Measurements from ENCODE around the gene FHIP2A.

FHIP2A gene

DNA sequence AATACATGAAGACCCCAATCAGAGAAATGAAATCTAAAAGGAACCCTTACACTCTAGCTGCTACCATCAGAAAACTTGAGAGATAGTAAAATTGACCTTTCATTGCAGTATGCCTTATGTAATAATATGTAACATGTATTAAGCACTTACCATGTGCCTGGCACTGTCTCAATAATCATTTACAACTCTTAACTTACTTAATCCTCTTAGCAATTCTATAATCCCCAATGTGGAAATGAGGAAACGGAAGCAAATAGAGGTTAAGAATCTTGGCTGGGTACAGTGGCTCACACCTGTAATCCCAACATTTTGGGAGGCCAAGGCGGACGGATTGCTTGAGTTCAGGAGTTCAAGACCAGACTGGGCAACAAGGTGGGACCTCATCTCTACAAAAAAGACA is 29.8 kb upstream of the FHIP2A start:
- no peaks in the 10 kb centered on the region for H3K27me3 ChIP-seq (replicated peaks; ENCODE audit: control insufficient read depth, insufficient read depth, low read length)
- H3K4me3 ChIP-seq (replicated peaks; ENCODE audit: low read depth, low read length): no peak overlapping the region
- no peaks in the 10 kb centered on the region for H3K36me3 ChIP-seq (ENCODE audit: control insufficient read depth, insufficient read depth, low read length)
- TF ChIP-seq, protein P1, sequence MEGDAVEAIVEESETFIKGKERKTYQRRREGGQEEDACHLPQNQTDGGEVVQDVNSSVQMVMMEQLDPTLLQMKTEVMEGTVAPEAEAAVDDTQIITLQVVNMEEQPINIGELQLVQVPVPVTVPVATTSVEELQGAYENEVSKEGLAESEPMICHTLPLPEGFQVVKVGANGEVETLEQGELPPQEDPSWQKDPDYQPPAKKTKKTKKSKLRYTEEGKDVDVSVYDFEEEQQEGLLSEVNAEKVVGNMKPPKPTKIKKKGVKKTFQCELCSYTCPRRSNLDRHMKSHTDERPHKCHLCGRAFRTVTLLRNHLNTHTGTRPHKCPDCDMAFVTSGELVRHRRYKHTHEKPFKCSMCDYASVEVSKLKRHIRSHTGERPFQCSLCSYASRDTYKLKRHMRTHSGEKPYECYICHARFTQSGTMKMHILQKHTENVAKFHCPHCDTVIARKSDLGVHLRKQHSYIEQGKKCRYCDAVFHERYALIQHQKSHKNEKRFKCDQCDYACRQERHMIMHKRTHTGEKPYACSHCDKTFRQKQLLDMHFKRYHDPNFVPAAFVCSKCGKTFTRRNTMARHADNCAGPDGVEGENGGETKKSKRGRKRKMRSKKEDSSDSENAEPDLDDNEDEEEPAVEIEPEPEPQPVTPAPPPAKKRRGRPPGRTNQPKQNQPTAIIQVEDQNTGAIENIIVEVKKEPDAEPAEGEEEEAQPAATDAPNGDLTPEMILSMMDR (IDR thresholded peaks at IDR 0.05; ENCODE audit: insufficient read depth, low read length, poor library complexity, severe bottlenecking): no peak
- no peak for DNase-seq (ENCODE audit: extremely low read depth, insufficient read length)

DNA sequence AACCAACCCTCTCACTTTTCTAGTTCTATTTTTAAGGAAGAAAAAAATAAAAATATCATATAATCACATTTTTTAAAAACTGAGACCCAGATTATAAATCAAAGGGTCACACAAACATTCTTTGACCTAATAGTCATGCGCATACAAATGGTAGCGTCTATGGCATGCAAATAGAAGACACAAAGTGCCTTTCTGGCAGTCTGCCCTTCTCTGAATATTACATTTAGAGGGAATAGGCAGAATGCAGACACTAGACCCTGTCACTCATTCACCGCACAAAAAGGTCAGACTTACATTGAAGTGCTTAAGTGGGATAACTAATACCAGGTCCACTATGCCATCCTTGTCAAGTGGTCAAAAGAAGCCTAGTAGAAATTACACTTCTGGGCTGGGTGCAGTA is 26.5 kb upstream of the FHIP2A start:
- no peaks in the 10 kb centered on the region for H3K36me3 ChIP-seq (ENCODE audit: control insufficient read depth, insufficient read depth, low read length)
- no peak overlapping the region for H3K4me3 ChIP-seq (replicated peaks; ENCODE audit: low read depth, low read length)
- DNase-seq (ENCODE audit: extremely low read depth, insufficient read length): no peak
- TF ChIP-seq, protein P1 (IDR thresholded peaks at IDR 0.05; ENCODE audit: insufficient read depth, low read length, poor library complexity, severe bottlenecking): no peak
- H3K27me3 ChIP-seq (replicated peaks; ENCODE audit: control insufficient read depth, insufficient read depth, low read length): no peaks in the 10 kb centered on the region

DNA sequence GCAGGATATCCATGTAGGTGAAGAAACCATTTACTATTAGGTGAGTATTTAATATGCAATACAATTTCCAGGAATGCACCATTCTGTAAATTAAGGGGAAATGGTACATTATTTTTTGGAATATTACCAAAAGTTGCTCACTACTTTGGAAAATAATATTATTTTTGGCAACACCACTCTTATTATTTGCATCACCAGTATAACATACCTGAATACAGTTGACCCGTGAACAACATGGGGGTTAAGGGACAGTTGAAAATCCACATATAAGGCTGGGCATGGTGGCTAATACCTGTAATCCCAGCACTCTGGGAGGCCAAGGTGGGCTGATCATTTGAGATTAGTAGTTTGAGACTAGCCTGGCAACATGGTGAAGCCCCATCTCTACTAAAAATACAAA is 21.2 kb upstream of the FHIP2A start:
- Histone ChIP-seq H3K27me3 (replicated peaks; ENCODE audit: control insufficient read depth, insufficient read depth, low read length) (no peaks in the 10 kb centered on the region), H3K4me3 (replicated peaks; ENCODE audit: low read depth, low read length) (no peak overlapping the region), H3K36me3 (ENCODE audit: control insufficient read depth, insufficient read depth, low read length) (no peaks in the 10 kb centered on the region)
- no peak for DNase-seq (ENCODE audit: extremely low read depth, insufficient read length)
- TF ChIP-seq, protein P1 (IDR thresholded peaks at IDR 0.05; ENCODE audit: insufficient read depth, low read length, poor library complexity, severe bottlenecking): no peak

DNA sequence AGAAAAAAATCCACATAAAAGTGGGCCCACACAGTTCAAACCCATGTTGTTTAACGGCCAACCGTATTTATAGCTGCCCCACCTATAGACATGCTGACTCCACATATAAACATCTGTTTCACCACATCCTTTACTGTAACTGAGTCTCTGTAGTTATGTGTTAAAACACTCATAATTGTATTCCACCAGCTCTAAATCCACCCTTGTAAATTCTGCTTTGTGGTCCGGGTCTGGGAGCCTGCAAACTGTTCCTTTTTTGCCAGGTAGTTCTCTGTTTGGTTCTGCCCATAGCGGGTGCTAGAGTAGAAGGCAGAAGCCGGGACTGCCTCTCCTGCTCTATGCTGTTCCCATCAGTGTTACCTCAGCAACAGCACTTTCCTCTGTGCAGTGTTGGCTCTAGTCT is 20.2 kb upstream of the FHIP2A start:
- TF ChIP-seq, protein P1 (IDR thresholded peaks at IDR 0.05; ENCODE audit: insufficient read depth, low read length, poor library complexity, severe bottlenecking): no peak
- Histone ChIP-seq H3K4me3 (replicated peaks; ENCODE audit: low read depth, low read length) (no peak overlapping the region), H3K36me3 (ENCODE audit: control insufficient read depth, insufficient read depth, low read length) (no peaks in the 10 kb centered on the region), H3K27me3 (replicated peaks; ENCODE audit: control insufficient read depth, insufficient read depth, low read length) (no peaks in the 10 kb centered on the region)
- no peak for DNase-seq (ENCODE audit: extremely low read depth, insufficient read length)

DNA sequence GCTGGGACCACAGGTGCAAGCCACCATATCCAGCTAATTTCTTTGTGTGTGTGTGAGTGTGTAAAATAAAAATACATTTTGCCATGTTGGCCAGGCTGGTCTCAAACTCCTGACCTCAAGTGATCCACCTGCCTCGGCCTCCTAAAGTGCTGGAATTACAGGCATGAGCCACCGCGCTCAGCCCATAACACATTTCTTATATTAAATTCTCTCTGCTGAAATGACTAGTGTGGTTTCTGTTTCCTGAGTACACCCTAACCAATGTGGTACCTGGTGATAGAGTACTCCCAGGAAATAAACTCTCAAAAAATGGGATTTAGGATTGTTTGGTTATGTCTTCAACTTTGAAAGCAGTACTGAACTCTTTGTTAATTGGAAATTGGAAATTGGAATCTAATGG is 19.4 kb upstream of the FHIP2A start:
- no peak for DNase-seq (ENCODE audit: extremely low read depth, insufficient read length)
- Histone ChIP-seq H3K4me3 (replicated peaks; ENCODE audit: low read depth, low read length) (no peak overlapping the region), H3K27me3 (replicated peaks; ENCODE audit: control insufficient read depth, insufficient read depth, low read length) (no peaks in the 10 kb centered on the region), H3K36me3 (ENCODE audit: control insufficient read depth, insufficient read depth, low read length) (no peaks in the 10 kb centered on the region)
- TF ChIP-seq, protein P1 (IDR thresholded peaks at IDR 0.05; ENCODE audit: insufficient read depth, low read length, poor library complexity, severe bottlenecking): no peak

All from GM06990 (cell line).